GM12878 (cell line): ENCODE data around the gene THSD8. TPM values are rescaled to one million over a fixed set of nuclear protein-coding genes. Genes with fewer than 3 reads are reported as not detected.
A peak's percentile ranks its signal among the peaks of the same experiment; 100 is the strongest.

Experiments used
- ATAC-seq: fragments of 200-7000 bp; cut with Tn5 transposase; 3 replicates; pipeline ENCODE4 v1.9.1; 2020; ENCODE audit warnings: mild to moderate bottlenecking, moderate library complexity
- BruUV-seq: library from RNA; stranded (reverse); fragments of 400-500 nt; replicated peaks from 2 replicates; lab custom pipeline; 2021; lab: Mats Ljungman, UMichigan
- CTCF ChIA-PET: fragments of 300-600 bp; sonication (Branson Sonifier 250); formaldehyde crosslinking; extraction: SDS; loops from one replicate; lab custom pipeline; 2021; ENCODE audit warnings: inconsistent platforms; lab: Yijun Ruan, JAX
- POLR2A ChIA-PET: fragments of 350-600 bp; formaldehyde crosslinking; extraction: SDS; loops from one replicate; lab custom pipeline; 2021; ENCODE audit warnings: inconsistent platforms; lab: Charles Lee
- RAD21 ChIA-PET: fragments of 300-600 bp; sonication (Branson Sonifier 250); formaldehyde crosslinking; loops from one replicate; lab custom pipeline; 2023; ENCODE audit warnings: antibody characterized with exemption; ENCODE audit not compliant: unreplicated experiment; lab: Charles Lee
- SMC1A ChIA-PET: fragments of 300-600 bp; sonication (Branson Sonifier 250); formaldehyde crosslinking; loops from one replicate; lab custom pipeline; 2023; ENCODE audit not compliant: unreplicated experiment, uncharacterized antibody; lab: Charles Lee
- DNase-seq: peaks from one replicate; pipeline ENCODE4 v3.0.0-alpha.2; 2011; ENCODE audit warnings: low read depth, low spot score
- FAIRE-seq: peaks from 3 replicates; lab custom pipeline; 2011; peaks lifted over from hg19 to GRCh38; lab: Jason Lieb, UNC
- H2AFZ ChIP-seq: 2 replicates; pipeline ENCODE4 v1.6.0; 2011; ENCODE audit warnings: low read depth, low read length, control low read depth; ENCODE audit not compliant: control insufficient read depth
- H3K27ac ChIP-seq: 2 replicates; pipeline ENCODE4 v1.5.1; 2011; ENCODE audit warnings: control low read depth; ENCODE audit not compliant: control insufficient read depth, insufficient read depth
- H3K27me3 ChIP-seq, 2 experiments: replicated peaks in 1 of 2; 2 replicates each; pipeline versions ENCODE4 v1.6.0 to v1.6.1; 2011; ENCODE audit warnings: low read length in 1 of 2; ENCODE audit not compliant: control insufficient read depth in 2 of 2, insufficient read depth in 2 of 2
- H3K36me3 ChIP-seq, 2 experiments: 2 replicates each; pipeline ENCODE4 v1.5.1; 2011; ENCODE audit warnings: low read length in 1 of 2; ENCODE audit not compliant: control insufficient read depth in 2 of 2, insufficient read depth in 2 of 2
- H3K4me1 ChIP-seq: 2 replicates; pipeline ENCODE4 v1.6.1; 2011; ENCODE audit warnings: mild to moderate bottlenecking, low read length, moderate library complexity, mixed read lengths; ENCODE audit not compliant: control insufficient read depth, insufficient read depth
- H3K4me2 ChIP-seq: 2 replicates; pipeline ENCODE4 v1.6.0; 2011; ENCODE audit warnings: control low read depth; ENCODE audit not compliant: control insufficient read depth, insufficient read depth
- H3K4me3 ChIP-seq: fragments of 200-600 bp; sonication (generic); 2 replicates; pipeline ENCODE4 v1.5.1; 2016
- H3K79me2 ChIP-seq: 2 replicates; pipeline ENCODE4 v1.6.0; 2011; ENCODE audit warnings: low read length; ENCODE audit not compliant: control insufficient read depth, insufficient read depth
- H3K9ac ChIP-seq: 2 replicates; pipeline ENCODE4 v1.8.0; 2011; ENCODE audit warnings: low read length, control low read depth, mixed read lengths; ENCODE audit not compliant: control insufficient read depth, insufficient read depth
- H3K9me3 ChIP-seq: replicated peaks from 3 replicates; pipeline ENCODE4 v1.5.1; 2011; ENCODE audit warnings: mild to moderate bottlenecking, low read length; ENCODE audit not compliant: control insufficient read depth, insufficient read depth
- H4K20me1 ChIP-seq: 2 replicates; pipeline ENCODE4 v1.6.0; 2011; ENCODE audit not compliant: control insufficient read depth, insufficient read depth
- BACH1 ChIP-seq: fragments of 450-650 bp; IDR thresholded peaks from 2 replicates; pipeline ENCODE4 v1.6.1; 2017; ENCODE audit warnings: mild to moderate bottlenecking, borderline replicate concordance
- CHD2 ChIP-seq: IDR thresholded peaks from 2 replicates; pipeline ENCODE4 v1.6.1; 2011; ENCODE audit warnings: low read depth, low read length, improper control_type of control experiment, borderline replicate concordance
- CREM ChIP-seq: IDR thresholded peaks from 2 replicates; pipeline ENCODE4 v1.6.1; 2014; ENCODE audit warnings: antibody characterized with exemption, low read depth
- EED ChIP-seq: sonication (generic); IDR thresholded peaks from 2 replicates; pipeline ENCODE4 v1.6.1; 2016; ENCODE audit warnings: antibody characterized with exemption, low read depth
- IKZF2 ChIP-seq, 2 experiments: fragments of 450-650 bp; IDR thresholded peaks; 2 replicates each; pipeline ENCODE4 v1.6.1; 2017; ENCODE audit warnings: mild to moderate bottlenecking in 2 of 2, moderate library complexity in 2 of 2
- LARP7 ChIP-seq: fragments of 450-650 bp; IDR thresholded peaks from 2 replicates; pipeline ENCODE4 v1.6.1; 2017; ENCODE audit warnings: mild to moderate bottlenecking
- NKRF ChIP-seq: fragments of 450-650 bp; conservative IDR thresholded peaks from 2 replicates; pipeline ENCODE4 v1.6.1; 2017; ENCODE audit warnings: mild to moderate bottlenecking, moderate library complexity
- POLR2A ChIP-seq: IDR thresholded peaks from 2 replicates; pipeline ENCODE4 v1.6.1; 2011; ENCODE audit warnings: low read depth, mild to moderate bottlenecking, low read length
- STAT1 ChIP-seq: fragments of 450-650 bp; conservative IDR thresholded peaks from 2 replicates; pipeline ENCODE4 v1.6.1; 2014; ENCODE audit warnings: antibody characterized with exemption, mild to moderate bottlenecking
- YY1 ChIP-seq: IDR thresholded peaks from 2 replicates; pipeline ENCODE4 v1.6.1; 2011; ENCODE audit warnings: low read depth, mild to moderate bottlenecking, low read length
- ZBTB4 ChIP-seq: fragments of 450-650 bp; formaldehyde crosslinking; IDR thresholded peaks from 2 replicates; pipeline ENCODE4 v1.4.0; 2022; ENCODE audit warnings: mild to moderate bottlenecking, moderate library complexity
- ZBTB40 ChIP-seq: fragments of 450-650 bp; IDR thresholded peaks from 2 replicates; pipeline ENCODE4 v1.6.1; 2016; ENCODE audit warnings: mild to moderate bottlenecking, moderate library complexity, borderline replicate concordance
- WGBS: methylation state at CpG from one replicate; pipeline ENCODE4 v1.1.6; 2016; ENCODE audit warnings: low lambda C conversion rate; ENCODE audit not compliant: insufficient replicate concordance, insufficient coverage; ENCODE audit errors: missing lambda C conversion rate; 5-methylcytosine and 5-hydroxymethylcytosine counted together
- in situ Hi-C: fragments of 300-500 bp; cut with MboI; formaldehyde crosslinking; loops from 9 replicates; pipeline ENCODE4 v1.14.3; 2018; ENCODE audit warnings: mixed read lengths
- intact Hi-C: fragments of 100-400 bp; cut with micrococcal nuclease; formaldehyde crosslinking; loops from one replicate; pipeline ENCODE4 v1.14.2; 2022; ENCODE audit not compliant: unreplicated experiment
- polyA plus RNA-seq, 11 experiments: library from polyadenylated mRNA; depleted of rRNA in 4 of 11; unstranded in 6 of 11; stranded (reverse) in 5 of 11; fragments of >200 nt; fragmentation: Nextera tagmentation in 4 of 11; fragmentation: Illumina TruSeq in 1 of 11; extraction: Ambion mirVana in 4 of 11; extraction: Trizol in 1 of 11; gene quantifications; 1 replicate in 1 of 11; 2 replicates in 10 of 11; pipeline versions ENCODE4 v1.2.1 to v1.2.3, GENCODE V29; 2011 to 2016; ENCODE audit warnings: inconsistent platforms in 2 of 11, missing spikeins in 2 of 11, low read depth in 1 of 11
- total RNA-seq, 4 experiments: library from RNA; depleted of rRNA in 3 of 4; stranded (reverse); fragments of >200 nt in 3 of 4; fragmentation: Illumina TruSeq in 1 of 4; extraction: Trizol in 1 of 4; gene quantifications; 2 replicates each; pipeline versions ENCODE4 v1.2.1 to v1.2.3, GENCODE V29; 2013 to 2021

THSD8 gene
- total and polyA plus RNA-seq, 10 of the 15 experiments (the other 5 are each of a cell fraction or from before 2014, with no cell fraction given) = 0.24 to 32.3 (median 21.3) TPM; not detected in 2

- Histone ChIP-seq H3K4me1 (peaks cover 22% of the 10 kb centered on the region), H3K9me3 (no peaks in the 10 kb centered on the region; the same call in 2 of the 3 replicates), H3K36me3 (peaks cover 0 to 1% of the 10 kb centered on the region in 2 experiments; a peak in 2 of 4 replicates), H4K20me1 (no peaks in the 10 kb centered on the region), H3K27ac (peak overlapping the region; percentile 60), H2AFZ (peak overlapping the region; percentile 70), H3K4me3 (peak overlapping the region; percentile 14; the same call in 1 of the 2 replicates), H3K27me3 (no peaks in the 10 kb centered on the region), H3K9ac (0 out of 2 replicates have a peak overlapping the region, but pooled peaks have one; percentile 19), H3K4me2 (peak overlapping the region; percentile 78), H3K79me2 (peaks cover 31% of the 10 kb centered on the region)
- peak; percentile 6; the same call in 2 of the 3 replicates for ATAC-seq
- BruUV-seq = no TSS peak
- CTCF ChIA-PET = interaction anchor here (0.7 to 12.9 kb wide), 25 partner anchors 9 to 872 kb away, joined by 3 to 537 read pairs (median 6); partner anchors contain the start of genes CALR, DNASE2, GCDH and GET3
- SMC1A ChIA-PET = interaction anchor here (0.7 to 11.5 kb wide), 17 partner anchors 9 to 310 kb away, joined by 3 to 240 read pairs (median 4); partner anchors contain the start of gene RNASEH2A
- in situ Hi-C loops = loop anchor here (5.0 kb wide), 1 partner anchor 34 kb away; no protein-coding TSS in a partner anchor
- intact Hi-C loops = loop anchor here (1.0 kb wide), 4 partner anchors 19 to 120 kb away; no protein-coding TSS in a partner anchor
- RAD21 ChIA-PET = interaction anchor here (0.7 to 11.4 kb wide), 21 partner anchors 9 to 183 kb away, joined by 3 to 303 read pairs (median 5); partner anchors contain the start of genes FBXW9, HOOK2, RNASEH2A and TRIR
- FAIRE-seq = peak; percentile 23
- DNase-seq = no peak
- POLR2A ChIA-PET = interaction anchor here (0.5 to 8.2 kb wide), 9 partner anchors 9 to 123 kb away, joined by 3 to 303 read pairs (median 5); partner anchors contain the start of gene HOOK2
- 5% methylated on average over 18 of the region's 18 CpGs for WGBS
- TF ChIP-seq EED (0 out of 2 replicates have a peak, but pooled peaks have one; percentile 47), STAT1 (peak; percentile 56; the same call in 1 of the 2 replicates), POLR2A (peak; percentile 48), IKZF2 (IDR thresholded peaks at IDR 0.05) (peak; percentile 52 to 53; a peak in 2 of 4 replicates), CREM (no peak), ZBTB40 (no peak), CHD2 (0 out of 2 replicates have a peak, but pooled peaks have one; percentile 25), NKRF (no peak), ZBTB4 (CRISPR knock-in tag) (no peak), YY1 (peak; percentile 79; the same call in 1 of the 2 replicates), BACH1 (no peak; the same call in 1 of the 2 replicates), LARP7 (peak; percentile 51; the same call in 1 of the 2 replicates)
Measured at GRCh38 chr19:12796146-12797071, 5.5 kb upstream of the THSD8 start.
